Caco-2 (cell line): ENCODE measurements around the gene ESR2. TPM values are rescaled to one million over a fixed set of nuclear protein-coding genes. Genes with fewer than 3 reads are reported as not detected.

Experiments
- BruUV-seq: library from RNA; stranded (reverse); fragments of 400-500 nt; replicated peaks from 2 replicates; lab custom pipeline; 2021; lab: Mats Ljungman, UMichigan
- CTCF ChIA-PET: fragments of 300-600 bp; sonication (Branson Sonifier 250); formaldehyde crosslinking; loops from one replicate; lab custom pipeline; 2022; ENCODE audit warnings: antibody characterized with exemption; lab: Charles Lee
- POLR2A ChIA-PET: fragments of 300-600 bp; sonication (Branson Sonifier 250); formaldehyde crosslinking; loops from one replicate; lab custom pipeline; 2022; ENCODE audit warnings: antibody characterized with exemption; lab: Charles Lee
- DNase-seq, 2 experiments: peaks; one replicate each; pipeline versions ENCODE4 v3.0.0 to v3.0.0-alpha.2; 2020 to 2022
- H3K27me3 ChIP-seq: replicated peaks from 2 replicates; pipeline ENCODE4 v1.6.0; 2011; ENCODE audit warnings: low read length; ENCODE audit not compliant: control insufficient read depth, insufficient read depth
- H3K36me3 ChIP-seq: 2 replicates; pipeline ENCODE4 v1.5.1; 2011; ENCODE audit warnings: low read length; ENCODE audit not compliant: control insufficient read depth, insufficient read depth
- H3K4me1 ChIP-seq: fragments of 250-450 bp; sonication (Bioruptor Pico); 2 replicates; pipeline ENCODE4 v1.5.1; 2020; ENCODE audit warnings: mild to moderate bottlenecking
- H3K4me3 ChIP-seq: 2 replicates; pipeline ENCODE4 v1.5.1; 2011; ENCODE audit warnings: low read depth, mild to moderate bottlenecking, control low read depth, low read length
- H3K9me3 ChIP-seq: fragments of 250-450 bp; sonication (Bioruptor Pico); 2 replicates; pipeline ENCODE4 v1.5.1; 2020; ENCODE audit warnings: mild to moderate bottlenecking, moderate library complexity
- H3K27ac Mint-ChIP-seq: one replicate; pipeline ENCODE4 v1.8.0; 2022; ENCODE audit warnings: mixed read lengths; ENCODE audit not compliant: unreplicated experiment
- H3K27me3 Mint-ChIP-seq: one replicate; pipeline ENCODE4 v1.8.0; 2022; ENCODE audit warnings: mixed read lengths; ENCODE audit not compliant: insufficient read depth, unreplicated experiment
- H3K36me3 Mint-ChIP-seq: one replicate; pipeline ENCODE4 v1.8.0; 2022; ENCODE audit warnings: mild to moderate bottlenecking, mixed read lengths; ENCODE audit not compliant: insufficient read depth, unreplicated experiment
- H3K4me1 Mint-ChIP-seq: one replicate; pipeline ENCODE4 v1.8.0; 2022; ENCODE audit warnings: low read depth, mixed read lengths; ENCODE audit not compliant: unreplicated experiment
- H3K4me3 Mint-ChIP-seq: one replicate; pipeline ENCODE4 v1.8.0; 2022; ENCODE audit warnings: mild to moderate bottlenecking, moderate library complexity, mixed read lengths; ENCODE audit not compliant: unreplicated experiment
- H3K9me3 Mint-ChIP-seq: one replicate; pipeline ENCODE4 v1.8.0; 2022; ENCODE audit warnings: mixed read lengths; ENCODE audit not compliant: unreplicated experiment
- intact Hi-C: fragments of 100-400 bp; cut with micrococcal nuclease; formaldehyde crosslinking; loops from one replicate; pipeline ENCODE4 v1.10.0; 2022; ENCODE audit not compliant: unreplicated experiment
- total RNA-seq: library from RNA; stranded (reverse); gene quantifications from 2 replicates; pipeline ENCODE4 v1.2.3, GENCODE V29; 2022
- TF ChIP-seq, protein P1 (sequence below), 2 experiments: fragments of 200-600 bp in 1 of 2; IDR thresholded peaks; 1 replicate in 1 of 2; 2 replicates in 1 of 2; pipeline versions ENCODE4 v1.5.1 to v1.8.0; 2011 to 2022; ENCODE audit warnings: antibody characterized with exemption in 1 of 2, control low read depth in 1 of 2, inconsistent platforms in 1 of 2, low read depth in 1 of 2, low read length in 1 of 2, mild to moderate bottlenecking in 1 of 2, moderate library complexity in 1 of 2; ENCODE audit not compliant: insufficient read depth in 1 of 2, severe bottlenecking in 1 of 2, unreplicated experiment in 1 of 2

The ESR2 gene
- total RNA-seq, 1 experiment from 2014 or later: 0.23 TPM

DNA sequence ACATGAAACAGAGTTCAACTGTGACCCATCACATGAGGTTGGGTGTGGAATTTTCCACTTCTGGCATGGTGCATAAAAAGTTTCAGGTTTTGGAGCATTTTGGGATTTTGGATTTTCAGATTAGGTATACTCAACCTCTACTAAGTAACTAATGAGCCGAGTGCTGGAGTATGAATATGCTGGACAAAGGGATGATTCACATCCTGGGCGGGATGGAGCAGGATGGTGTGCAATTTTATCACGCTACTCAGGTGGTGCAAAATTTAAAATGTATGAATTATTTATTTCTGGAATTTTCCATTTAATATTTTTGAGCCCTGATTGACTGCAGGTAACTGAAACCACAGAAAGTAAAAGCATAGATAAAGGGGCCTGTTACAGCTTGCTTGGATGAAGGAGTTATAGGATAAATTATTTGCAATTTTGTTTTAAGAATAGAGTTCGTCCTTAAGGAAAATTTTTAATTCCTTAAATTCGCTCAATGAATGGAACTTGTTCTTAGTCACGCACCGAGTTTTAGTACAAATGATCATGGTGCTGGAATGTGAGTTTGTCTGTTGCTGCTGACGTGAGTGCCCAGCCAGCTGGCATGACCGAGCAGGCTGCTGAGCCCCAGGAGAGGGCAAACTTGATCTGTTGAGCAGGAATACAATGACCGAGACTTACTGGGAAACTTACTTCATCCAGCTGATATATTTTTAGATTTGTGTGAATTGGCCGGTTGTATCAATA lies 176.3 kb downstream of the ESR2 start:
- Mint-ChIP-seq H3K4me1 (no peaks in the 10 kb centered on the region), H3K36me3 (peaks cover 5% of the 10 kb centered on the region), H3K27ac (no peak overlapping the region), H3K4me3 (no peak overlapping the region), H3K9me3 (no peaks in the 10 kb centered on the region), H3K27me3 (no peaks in the 10 kb centered on the region)
- intact Hi-C loops: no loop called here
- ChIA-PET POLR2A (no interaction called here), CTCF (no interaction called here)
- DNase-seq: no peak
- H3K9me3 ChIP-seq: no peaks in the 10 kb centered on the region
- peaks cover 3% of the 10 kb centered on the region; the same call in 1 of the 2 replicates for H3K4me1 ChIP-seq
- peaks cover 2% of the 10 kb centered on the region; the same call in 1 of the 2 replicates for H3K36me3 ChIP-seq
- no peak overlapping the region for H3K4me3 ChIP-seq
- no peaks in the 10 kb centered on the region for H3K27me3 ChIP-seq
- TF ChIP-seq, protein P1, sequence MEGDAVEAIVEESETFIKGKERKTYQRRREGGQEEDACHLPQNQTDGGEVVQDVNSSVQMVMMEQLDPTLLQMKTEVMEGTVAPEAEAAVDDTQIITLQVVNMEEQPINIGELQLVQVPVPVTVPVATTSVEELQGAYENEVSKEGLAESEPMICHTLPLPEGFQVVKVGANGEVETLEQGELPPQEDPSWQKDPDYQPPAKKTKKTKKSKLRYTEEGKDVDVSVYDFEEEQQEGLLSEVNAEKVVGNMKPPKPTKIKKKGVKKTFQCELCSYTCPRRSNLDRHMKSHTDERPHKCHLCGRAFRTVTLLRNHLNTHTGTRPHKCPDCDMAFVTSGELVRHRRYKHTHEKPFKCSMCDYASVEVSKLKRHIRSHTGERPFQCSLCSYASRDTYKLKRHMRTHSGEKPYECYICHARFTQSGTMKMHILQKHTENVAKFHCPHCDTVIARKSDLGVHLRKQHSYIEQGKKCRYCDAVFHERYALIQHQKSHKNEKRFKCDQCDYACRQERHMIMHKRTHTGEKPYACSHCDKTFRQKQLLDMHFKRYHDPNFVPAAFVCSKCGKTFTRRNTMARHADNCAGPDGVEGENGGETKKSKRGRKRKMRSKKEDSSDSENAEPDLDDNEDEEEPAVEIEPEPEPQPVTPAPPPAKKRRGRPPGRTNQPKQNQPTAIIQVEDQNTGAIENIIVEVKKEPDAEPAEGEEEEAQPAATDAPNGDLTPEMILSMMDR (IDR thresholded peaks at IDR 0.05; ENCODE audit: insufficient read depth in 1 of 2, low read depth in 1 of 2, low read length in 1 of 2, severe bottlenecking in 1 of 2, unreplicated experiment in 1 of 2): no peak
- no TSS peak for BruUV-seq

DNA sequence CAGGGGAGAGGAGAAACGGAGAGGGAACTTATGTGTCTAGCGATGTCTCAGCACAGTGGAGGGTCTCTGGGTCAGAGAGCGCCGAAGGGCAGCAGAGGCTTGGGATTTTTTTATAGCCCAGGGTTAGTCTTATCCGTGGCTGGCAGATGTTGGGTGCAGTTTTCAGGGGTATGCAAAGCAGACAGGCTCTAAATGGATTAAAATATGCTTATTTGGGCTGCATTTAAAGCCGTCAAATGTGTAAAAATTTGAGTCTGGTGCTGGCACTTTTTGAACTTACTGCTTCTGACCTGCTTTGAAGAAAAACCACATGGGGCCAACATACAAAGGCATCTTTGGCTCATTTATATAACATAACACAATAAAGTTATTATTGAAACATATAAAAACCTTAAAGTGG lies 178.8 kb downstream of the ESR2 start:
- Mint-ChIP-seq H3K27ac (no peak overlapping the region), H3K9me3 (no peaks in the 10 kb centered on the region), H3K27me3 (no peaks in the 10 kb centered on the region), H3K36me3 (peaks cover 5% of the 10 kb centered on the region), H3K4me1 (no peaks in the 10 kb centered on the region), H3K4me3 (no peak overlapping the region)
- intact Hi-C loops: no loop called here
- no peak for DNase-seq
- no peaks in the 10 kb centered on the region for H3K27me3 ChIP-seq
- peaks cover 3% of the 10 kb centered on the region; the same call in 1 of the 2 replicates for H3K4me1 ChIP-seq
- no peak overlapping the region for H3K4me3 ChIP-seq
- TF ChIP-seq, protein P1 (IDR thresholded peaks at IDR 0.05; ENCODE audit: insufficient read depth in 1 of 2, low read depth in 1 of 2, low read length in 1 of 2, severe bottlenecking in 1 of 2, unreplicated experiment in 1 of 2): no peak
- POLR2A ChIA-PET: no interaction called here
- CTCF ChIA-PET: no interaction called here
- no TSS peak for BruUV-seq
- H3K9me3 ChIP-seq: no peaks in the 10 kb centered on the region
- peaks cover 2% of the 10 kb centered on the region; the same call in 1 of the 2 replicates for H3K36me3 ChIP-seq

DNA sequence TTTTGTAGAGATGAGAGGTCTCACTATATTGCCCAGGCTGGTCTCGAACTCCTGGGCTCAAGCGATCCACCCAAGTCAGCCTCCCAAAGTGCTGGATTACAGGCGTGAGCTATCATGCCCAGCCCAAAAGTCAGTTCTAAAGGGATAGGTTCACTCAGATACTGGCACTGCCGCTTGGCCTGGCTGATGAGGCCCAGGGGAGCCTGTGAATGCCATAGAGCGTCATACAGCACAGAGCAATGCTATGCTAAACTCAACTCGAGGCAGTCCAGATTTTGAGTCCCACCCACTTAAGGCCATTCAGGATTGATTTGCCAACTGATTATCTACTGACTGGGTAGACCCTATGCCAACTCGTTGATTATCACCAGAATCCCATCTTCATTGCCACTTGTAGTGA lies 179.4 kb downstream of the ESR2 start:
- ChIA-PET POLR2A (no interaction called here), CTCF (no interaction called here)
- Histone ChIP-seq H3K4me3 (no peak overlapping the region), H3K4me1 (peaks cover 3% of the 10 kb centered on the region; the same call in 1 of the 2 replicates), H3K36me3 (peaks cover 2% of the 10 kb centered on the region; the same call in 1 of the 2 replicates), H3K27me3 (no peaks in the 10 kb centered on the region), H3K9me3 (no peaks in the 10 kb centered on the region)
- Mint-ChIP-seq H3K27ac (no peak overlapping the region), H3K36me3 (peaks cover 5% of the 10 kb centered on the region), H3K4me3 (no peak overlapping the region), H3K4me1 (no peaks in the 10 kb centered on the region), H3K9me3 (no peaks in the 10 kb centered on the region), H3K27me3 (no peaks in the 10 kb centered on the region)
- no TSS peak for BruUV-seq
- intact Hi-C loops: no loop called here
- TF ChIP-seq, protein P1 (IDR thresholded peaks at IDR 0.05; ENCODE audit: insufficient read depth in 1 of 2, low read depth in 1 of 2, low read length in 1 of 2, severe bottlenecking in 1 of 2, unreplicated experiment in 1 of 2): no peak
- no peak for DNase-seq
